Natural killer cell (primary cell): ENCODE results near the gene RRAS. TPM values are rescaled to one million over a fixed set of nuclear protein-coding genes. Genes with fewer than 3 reads are reported as not detected.
A peak's percentile ranks its signal among the peaks of the same experiment; 100 is the strongest.

Experiments
- ATAC-seq, 3 donors: fragments of 150-1000 bp in 2 of 3; fragments of 200-7000 bp in 1 of 3; cut with Tn5 transposase; 1 replicate in 1 of 3; 2 replicates in 2 of 3; pipeline ENCODE4 v1.10.0; 2021; ENCODE audit warnings: mild to moderate bottlenecking in 2 of 3, moderate library complexity in 2 of 3
- DNase-seq, 2 donors: peaks; one replicate each; pipeline versions ENCODE4 v3.0.0 to v3.0.0-alpha.2; 2013 to 2021; ENCODE audit warnings: mixed read lengths in 1 of 2
- H3K27ac ChIP-seq: one replicate; pipeline ENCODE4 v1.5.1; 2013; ENCODE audit warnings: mild to moderate bottlenecking, low read length
- H3K27me3 ChIP-seq: one replicate; pipeline ENCODE4 v1.6.1; 2013; ENCODE audit warnings: low read length; ENCODE audit not compliant: control insufficient read depth, insufficient read depth
- H3K36me3 ChIP-seq: one replicate; pipeline ENCODE4 v1.6.1; 2013; ENCODE audit warnings: low read length; ENCODE audit not compliant: control insufficient read depth, insufficient read depth
- H3K4me1 ChIP-seq: one replicate; pipeline ENCODE4 v1.6.1; 2013; ENCODE audit warnings: low read length; ENCODE audit not compliant: control insufficient read depth, insufficient read depth
- H3K4me3 ChIP-seq: one replicate; pipeline ENCODE4 v1.5.1; 2013; ENCODE audit warnings: low read length
- H3K9me3 ChIP-seq: one replicate; pipeline ENCODE4 v1.6.1; 2013; ENCODE audit warnings: low read length; ENCODE audit not compliant: control insufficient read depth, insufficient read depth
- H3K27ac Mint-ChIP-seq, 2 donors: one replicate each; pipeline ENCODE4 v1.8.0; 2022; ENCODE audit warnings: mild to moderate bottlenecking in 2 of 2, mixed read lengths in 2 of 2, moderate library complexity in 1 of 2
- H3K27me3 Mint-ChIP-seq, 2 donors: one replicate each; pipeline ENCODE4 v1.8.0; 2022; ENCODE audit warnings: low read depth in 2 of 2, mixed read lengths in 2 of 2
- H3K36me3 Mint-ChIP-seq: one replicate; pipeline ENCODE4 v1.8.0; 2022; ENCODE audit warnings: mixed read lengths
- H3K4me1 Mint-ChIP-seq, 2 donors: one replicate each; pipeline ENCODE4 v1.8.0; 2022; ENCODE audit warnings: mixed read lengths in 2 of 2
- H3K4me3 Mint-ChIP-seq: one replicate; pipeline ENCODE4 v1.8.0; 2022; ENCODE audit warnings: mild to moderate bottlenecking, moderate library complexity, mixed read lengths
- H3K9me3 Mint-ChIP-seq, 2 donors: one replicate each; pipeline ENCODE4 v1.8.0; 2022; ENCODE audit warnings: mixed read lengths in 2 of 2
- WGBS: methylation state at CpG from one replicate; pipeline ENCODE4 v1.1.7; 2013; ENCODE audit warnings: missing lambda C conversion rate; ENCODE audit not compliant: insufficient coverage; 5-methylcytosine and 5-hydroxymethylcytosine counted together
- intact Hi-C: fragments of 100-400 bp; cut with micrococcal nuclease; formaldehyde crosslinking; loops from one replicate; pipeline ENCODE4 v1.14.2; 2022
- total RNA-seq, 4 donors: library from RNA; stranded (reverse); fragments of 120-200 nt in 1 of 4; gene quantifications; one replicate each; pipeline versions ENCODE4 v1.2.3 to v1.2.4, GENCODE V29; 2013 to 2022
- TF ChIP-seq, protein P1 (sequence below): fragments of 200-600 bp; IDR thresholded peaks from one replicate; pipeline ENCODE4 v1.8.0; 2022; ENCODE audit warnings: antibody characterized with exemption

Gene RRAS
- total RNA-seq, 3 donors from 2014 or later (not counting 1 experiment from before 2014, with no cell fraction given) = 2.0 to 7.7 (median 5.9) TPM

DNA sequence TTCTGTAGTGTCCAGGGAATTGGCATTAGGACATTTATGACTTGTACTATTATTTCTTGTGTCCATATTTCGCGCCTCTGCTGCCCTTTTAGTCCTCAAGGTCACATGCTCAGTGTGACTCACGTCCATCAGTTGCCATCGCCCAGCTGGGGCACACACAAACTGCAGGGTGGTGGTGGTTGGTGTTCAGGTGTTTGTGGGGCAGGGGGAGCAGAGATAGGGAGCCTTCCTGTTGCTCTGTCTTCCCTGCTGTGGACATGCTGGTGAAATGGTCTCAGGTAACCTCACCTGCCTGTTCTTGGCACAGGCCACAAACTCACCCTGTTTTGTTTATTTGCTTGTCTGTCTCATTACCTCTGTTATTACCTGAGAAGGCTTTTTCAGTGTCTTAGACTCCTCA, 26.6 kb downstream of the RRAS start:
- WGBS = 60% methylated on average over 4 of the region's 4 CpGs
- peaks cover 57% of the 10 kb centered on the region for H3K36me3 ChIP-seq

DNA sequence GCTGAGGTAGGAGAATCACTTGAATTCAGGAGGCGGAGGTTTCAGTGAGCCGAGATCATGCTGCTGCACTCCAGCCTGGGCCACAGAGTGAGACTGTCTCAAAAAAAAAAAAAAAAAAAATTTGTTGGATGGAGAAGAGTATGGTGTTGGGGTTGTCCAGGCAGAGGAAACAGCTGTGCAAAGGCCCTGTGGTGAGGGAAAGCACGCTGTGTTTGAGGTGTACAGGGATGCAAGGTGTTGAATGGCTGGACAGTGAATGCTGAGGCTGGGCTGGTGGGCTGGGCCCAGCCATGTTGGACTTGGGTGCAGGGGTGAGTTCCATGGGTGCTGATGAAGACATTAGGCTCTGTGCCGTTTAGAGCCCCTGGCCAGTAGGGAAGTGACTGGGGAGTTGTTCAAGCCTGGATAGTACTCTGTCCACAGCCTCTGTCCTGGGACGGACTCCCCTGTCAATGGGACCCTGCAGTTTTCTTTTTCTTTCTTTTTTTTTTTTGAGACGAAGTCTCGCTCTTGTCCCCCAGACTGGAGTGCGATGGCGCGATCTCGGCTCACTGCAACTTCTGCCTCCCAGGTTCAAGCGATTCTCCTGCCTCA, 30.3 kb downstream of the RRAS start:
- no peak overlapping the region for H3K4me3 ChIP-seq
- DNase-seq (no peak), ATAC-seq (no peak)
- Mint-ChIP-seq H3K4me1 (peaks cover 13 to 21% of the 10 kb centered on the region in 2 donors), H3K9me3 (no peaks in the 10 kb centered on the region), H3K36me3 (no peaks in the 10 kb centered on the region), H3K27me3 (no peaks in the 10 kb centered on the region), H3K4me3 (no peak overlapping the region), H3K27ac (no peak overlapping the region)
- no peaks in the 10 kb centered on the region for H3K27me3 ChIP-seq
- WGBS = 94% methylated on average over 11 of the region's 12 CpGs
- no peak overlapping the region for H3K27ac ChIP-seq
- TF ChIP-seq, protein P1, sequence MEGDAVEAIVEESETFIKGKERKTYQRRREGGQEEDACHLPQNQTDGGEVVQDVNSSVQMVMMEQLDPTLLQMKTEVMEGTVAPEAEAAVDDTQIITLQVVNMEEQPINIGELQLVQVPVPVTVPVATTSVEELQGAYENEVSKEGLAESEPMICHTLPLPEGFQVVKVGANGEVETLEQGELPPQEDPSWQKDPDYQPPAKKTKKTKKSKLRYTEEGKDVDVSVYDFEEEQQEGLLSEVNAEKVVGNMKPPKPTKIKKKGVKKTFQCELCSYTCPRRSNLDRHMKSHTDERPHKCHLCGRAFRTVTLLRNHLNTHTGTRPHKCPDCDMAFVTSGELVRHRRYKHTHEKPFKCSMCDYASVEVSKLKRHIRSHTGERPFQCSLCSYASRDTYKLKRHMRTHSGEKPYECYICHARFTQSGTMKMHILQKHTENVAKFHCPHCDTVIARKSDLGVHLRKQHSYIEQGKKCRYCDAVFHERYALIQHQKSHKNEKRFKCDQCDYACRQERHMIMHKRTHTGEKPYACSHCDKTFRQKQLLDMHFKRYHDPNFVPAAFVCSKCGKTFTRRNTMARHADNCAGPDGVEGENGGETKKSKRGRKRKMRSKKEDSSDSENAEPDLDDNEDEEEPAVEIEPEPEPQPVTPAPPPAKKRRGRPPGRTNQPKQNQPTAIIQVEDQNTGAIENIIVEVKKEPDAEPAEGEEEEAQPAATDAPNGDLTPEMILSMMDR = no peak
- H3K9me3 ChIP-seq = no peaks in the 10 kb centered on the region
- intact Hi-C loops = no loop called here
- H3K36me3 ChIP-seq = peaks cover 36% of the 10 kb centered on the region
- peaks cover 22% of the 10 kb centered on the region for H3K4me1 ChIP-seq

More for the DNA sequence above, 26.6 kb downstream of the RRAS start:
- DNase-seq (no peak), ATAC-seq (peak in 1 of 3 donors; percentile 19)
- no peak overlapping the region for H3K4me3 ChIP-seq
- no peaks in the 10 kb centered on the region for H3K9me3 ChIP-seq
- peak overlapping the region; percentile 73 for H3K27ac ChIP-seq
- Mint-ChIP-seq H3K4me1 (peaks cover 18 to 33% of the 10 kb centered on the region in 2 donors), H3K4me3 (peak overlapping the region; percentile 70), H3K27ac (peak overlapping the region; percentile 86 to 97), H3K36me3 (no peaks in the 10 kb centered on the region), H3K27me3 (no peaks in the 10 kb centered on the region), H3K9me3 (no peaks in the 10 kb centered on the region)
- no peaks in the 10 kb centered on the region for H3K27me3 ChIP-seq
- intact Hi-C loops = no loop called here
- peaks cover 26% of the 10 kb centered on the region for H3K4me1 ChIP-seq
- TF ChIP-seq, protein P1 = no peak

DNA sequence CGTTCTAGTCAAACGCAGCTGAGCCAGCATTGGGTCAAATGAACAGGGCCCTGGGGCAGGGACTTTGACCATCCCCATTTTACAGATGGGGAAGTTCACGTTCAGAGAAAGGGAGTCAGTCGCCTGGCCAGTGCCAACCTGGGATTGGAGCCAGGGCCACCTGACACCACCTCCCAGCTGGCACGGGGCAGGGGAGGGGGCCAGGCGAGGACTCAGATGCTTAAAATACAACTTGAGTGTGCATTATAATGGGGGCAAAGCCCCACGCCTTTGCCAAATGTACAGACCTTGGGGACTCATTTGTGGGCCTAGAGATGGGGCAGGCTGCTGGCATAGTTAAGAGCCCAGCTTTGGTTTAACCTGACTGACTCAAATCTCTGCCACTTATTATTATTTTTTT, 34.3 kb downstream of the RRAS start:
- Histone ChIP-seq H3K4me3 (no peak overlapping the region), H3K4me1 (no peaks in the 10 kb centered on the region), H3K36me3 (peaks cover 44% of the 10 kb centered on the region), H3K27ac (no peak overlapping the region), H3K9me3 (no peaks in the 10 kb centered on the region), H3K27me3 (no peaks in the 10 kb centered on the region)
- Mint-ChIP-seq H3K27ac (no peak overlapping the region), H3K36me3 (no peaks in the 10 kb centered on the region), H3K4me3 (no peak overlapping the region), H3K27me3 (no peaks in the 10 kb centered on the region), H3K4me1 (peaks cover 0 to 7% of the 10 kb centered on the region in 2 donors), H3K9me3 (no peaks in the 10 kb centered on the region)
- ATAC-seq (no peak), DNase-seq (no peak)
- TF ChIP-seq, protein P1 = no peak
- WGBS = 90% methylated on average over 7 of the region's 7 CpGs
- intact Hi-C loops = no loop called here

DNA sequence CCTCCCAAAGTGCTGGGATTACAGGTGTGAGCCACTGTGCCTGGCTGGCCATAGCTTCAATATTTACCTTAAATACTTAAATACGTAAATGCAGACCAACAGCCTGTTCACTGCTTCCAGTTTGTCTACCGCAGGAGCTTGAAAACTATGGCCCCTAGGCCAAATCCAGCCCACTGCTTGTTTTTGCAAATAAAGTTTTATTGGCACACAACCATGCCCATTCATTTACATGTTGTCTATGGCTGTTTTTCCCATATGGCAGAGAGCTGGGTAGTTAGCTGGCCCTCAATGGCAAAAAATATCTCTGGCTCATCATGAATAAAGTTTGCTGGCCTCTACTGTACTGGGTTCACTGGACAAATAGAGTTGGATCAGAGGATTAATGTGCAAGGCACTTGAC, 37.1 kb downstream of the RRAS start:
- intact Hi-C loops = no loop called here
- WGBS = 95% methylated on average over 2 of the region's 2 CpGs
- ATAC-seq (no peak), DNase-seq (no peak)
- Mint-ChIP-seq H3K4me1 (peaks cover 5 to 13% of the 10 kb centered on the region in 2 donors), H3K27ac (no peak overlapping the region), H3K27me3 (no peaks in the 10 kb centered on the region), H3K4me3 (no peak overlapping the region), H3K9me3 (no peaks in the 10 kb centered on the region), H3K36me3 (no peaks in the 10 kb centered on the region)
- Histone ChIP-seq H3K9me3 (no peaks in the 10 kb centered on the region), H3K27ac (no peak overlapping the region), H3K27me3 (no peaks in the 10 kb centered on the region), H3K4me1 (no peaks in the 10 kb centered on the region), H3K4me3 (no peak overlapping the region), H3K36me3 (peaks cover 45% of the 10 kb centered on the region)
- TF ChIP-seq, protein P1 = no peak
